Fibroblast of skin of scalp (primary cell): ENCODE results near the gene SRD5A3.

Source experiments
- DNase-seq: peaks from one replicate; pipeline ENCODE4 v3.0.0-alpha.2; 2013

SRD5A3 gene

GRCh38 chr4:55378617-55379467, 32.8 kb downstream of the SRD5A3 start:
- peak; percentile 60 for DNase-seq

GRCh38 chr4:55380576-55380975, 34.5 kb downstream of the SRD5A3 start:
- no peak for DNase-seq

- no peak for DNase-seq
Measured at GRCh38 chr4:55381502-55381901, 35.5 kb downstream of the SRD5A3 start.

GRCh38 chr4:55382488-55383003, 36.5 kb downstream of the SRD5A3 start:
- DNase-seq: no peak

- no peak for DNase-seq
Measured at GRCh38 chr4:55385201-55385649, 39.2 kb downstream of the SRD5A3 start.

GRCh38 chr4:55386073-55386472, 40.0 kb downstream of the SRD5A3 start:
- no peak for DNase-seq

GRCh38 chr4:55386840-55387239, 40.8 kb downstream of the SRD5A3 start:
- no peak for DNase-seq

GRCh38 chr4:55393461-55394320, 47.6 kb downstream of the SRD5A3 start:
- no peak for DNase-seq

GRCh38 chr4:55395218-55395528, 49.1 kb downstream of the SRD5A3 start:
- no peak for DNase-seq

GRCh38 chr4:55395529-55396307, 49.7 kb downstream of the SRD5A3 start, which contains the start of gene TMEM165:
TMEM165 (plus strand) TSS chr4:55395957; CDS start chr4:55396190, 233 bp downstream.
- peak; percentile 88 for DNase-seq

GRCh38 chr4:55396308-55397125, 50.5 kb downstream of the SRD5A3 start:
- peak; percentile 75 for DNase-seq

- no peak for DNase-seq
Measured at GRCh38 chr4:55397126-55397436, 51.0 kb downstream of the SRD5A3 start.

GRCh38 chr4:55397520-55398321, 51.7 kb downstream of the SRD5A3 start:
- DNase-seq: no peak

- no peak for DNase-seq
Measured at GRCh38 chr4:55398461-55398860, 52.4 kb downstream of the SRD5A3 start.

GRCh38 chr4:55398966-55399365, 52.9 kb downstream of the SRD5A3 start:
- no peak for DNase-seq

GRCh38 chr4:55399581-55399980, 53.5 kb downstream of the SRD5A3 start:
- DNase-seq: no peak

GRCh38 chr4:55405073-55405472, 59.0 kb downstream of the SRD5A3 start:
- DNase-seq: no peak

- DNase-seq: no peak
Measured at GRCh38 chr4:55406545-55406944, 60.5 kb downstream of the SRD5A3 start.

GRCh38 chr4:55407119-55407518, 61.1 kb downstream of the SRD5A3 start:
- no peak for DNase-seq

GRCh38 chr4:55407764-55408163, 61.7 kb downstream of the SRD5A3 start:
- no peak for DNase-seq
